HepG2 (cell line): ENCODE data around the gene TMTC3. TPM values are rescaled to one million over a fixed set of nuclear protein-coding genes. Genes with fewer than 3 reads are reported as not detected.
A peak's percentile ranks its signal among the peaks of the same experiment; 100 is the strongest.

ENCODE experiments used
- ATF3 ChIP-seq: sonication (generic); formaldehyde crosslinking; IDR thresholded peaks from 2 replicates; pipeline ENCODE4 v1.4.0; 2020; ENCODE audit warnings: missing genetic modification reagents
- DMAP1 ChIP-seq: IDR thresholded peaks from 2 replicates; pipeline ENCODE4 v1.6.1; 2016
- E2F1 ChIP-seq: sonication (generic); formaldehyde crosslinking; IDR thresholded peaks from 2 replicates; pipeline ENCODE4 v1.5.0; 2020; ENCODE audit warnings: missing genetic modification reagents
- ELF4 ChIP-seq: sonication (generic); formaldehyde crosslinking; IDR thresholded peaks from 2 replicates; pipeline ENCODE4 v1.5.0; 2020; ENCODE audit warnings: missing genetic modification reagents, mild to moderate bottlenecking, moderate library complexity, borderline replicate concordance
- EZH2 ChIP-seq: conservative IDR thresholded peaks from 2 replicates; pipeline ENCODE4 v1.6.1; 2012; ENCODE audit warnings: mild to moderate bottlenecking, low read depth, low read length, moderate library complexity
- HOXA3 ChIP-seq: sonication (generic); formaldehyde crosslinking; IDR thresholded peaks from 2 replicates; pipeline ENCODE4 v1.5.0; 2020; ENCODE audit warnings: missing genetic modification reagents
- KLF11 ChIP-seq: IDR thresholded peaks from 2 replicates; pipeline ENCODE4 v1.6.1; 2016; ENCODE audit warnings: missing compliant biosample characterization
- KLF15 ChIP-seq: sonication (generic); formaldehyde crosslinking; IDR thresholded peaks from 2 replicates; pipeline ENCODE4 v1.8.1; 2023; ENCODE audit warnings: borderline replicate concordance, mild to moderate bottlenecking, inconsistent platforms, missing genetic modification reagents, mixed read lengths
- PAWR ChIP-seq: sonication (generic); formaldehyde crosslinking; IDR thresholded peaks from 2 replicates; pipeline ENCODE4 v1.4.0; 2020; ENCODE audit warnings: missing genetic modification reagents, mild to moderate bottlenecking, borderline replicate concordance
- RNF219 ChIP-seq: sonication (generic); formaldehyde crosslinking; IDR thresholded peaks from 2 replicates; pipeline ENCODE4 v1.5.0; 2020; ENCODE audit warnings: mild to moderate bottlenecking, missing genetic modification reagents
- SMC3 ChIP-seq: IDR thresholded peaks from 2 replicates; pipeline ENCODE4 v1.6.1; 2011; ENCODE audit warnings: low read length, improper control_type of control experiment
- TEAD2 ChIP-seq: sonication (generic); formaldehyde crosslinking; IDR thresholded peaks from 2 replicates; pipeline ENCODE4 v1.9.0; 2021; ENCODE audit warnings: missing genetic modification reagents
- ZBTB20 ChIP-seq: sonication (generic); formaldehyde crosslinking; IDR thresholded peaks from 2 replicates; pipeline ENCODE4 v1.8.1; 2023; ENCODE audit warnings: missing genetic modification reagents, low read depth, mild to moderate bottlenecking, borderline replicate concordance
- ZFP36L1 ChIP-seq: sonication (generic); formaldehyde crosslinking; IDR thresholded peaks from 2 replicates; pipeline ENCODE4 v1.8.0; 2022; ENCODE audit warnings: mild to moderate bottlenecking, missing genetic modification reagents, moderate library complexity
- ZFP37 ChIP-seq: sonication (generic); formaldehyde crosslinking; IDR thresholded peaks from 2 replicates; pipeline ENCODE4 v1.4.0; 2020; ENCODE audit warnings: missing genetic modification reagents, borderline replicate concordance
- ZNF33B ChIP-seq: sonication (generic); formaldehyde crosslinking; IDR thresholded peaks from 2 replicates; pipeline ENCODE4 v1.5.1; 2020; ENCODE audit warnings: mild to moderate bottlenecking, missing genetic modification reagents
- ZNF501 ChIP-seq: sonication (generic); formaldehyde crosslinking; IDR thresholded peaks from 2 replicates; pipeline ENCODE4 v1.5.1; 2020; ENCODE audit warnings: mild to moderate bottlenecking, moderate library complexity, missing genetic modification reagents
- ZNF530 ChIP-seq: sonication (generic); formaldehyde crosslinking; IDR thresholded peaks from 2 replicates; pipeline ENCODE4 v1.5.0; 2020; ENCODE audit warnings: low read depth, mild to moderate bottlenecking, missing genetic modification reagents
- ZNF557 ChIP-seq: sonication (generic); formaldehyde crosslinking; IDR thresholded peaks from 2 replicates; pipeline ENCODE4 v1.4.0; 2020; ENCODE audit warnings: missing genetic modification reagents
- ZNF747 ChIP-seq: sonication (generic); formaldehyde crosslinking; IDR thresholded peaks from 2 replicates; pipeline ENCODE4 v1.8.1; 2023; ENCODE audit warnings: missing genetic modification reagents, mild to moderate bottlenecking, borderline replicate concordance
- ZNF768 ChIP-seq: sonication (generic); formaldehyde crosslinking; IDR thresholded peaks from 2 replicates; pipeline ENCODE4 v1.4.0; 2020; ENCODE audit warnings: missing genetic modification reagents
- ZNF780A ChIP-seq: sonication (generic); formaldehyde crosslinking; IDR thresholded peaks from 2 replicates; pipeline ENCODE4 v1.8.0; 2022; ENCODE audit warnings: mild to moderate bottlenecking, missing genetic modification reagents, moderate library complexity
- ZSCAN31 ChIP-seq: sonication (generic); formaldehyde crosslinking; IDR thresholded peaks from 2 replicates; pipeline ENCODE4 v1.5.0; 2020; ENCODE audit warnings: low read depth, mild to moderate bottlenecking, missing genetic modification reagents
- polyA plus RNA-seq, 8 experiments: library from polyadenylated mRNA; depleted of rRNA in 3 of 8; stranded (reverse) in 7 of 8; unstranded in 1 of 8; fragments of >200 nt; fragmentation: Illumina TruSeq in 4 of 8; extraction: Trizol in 4 of 8; gene quantifications; 2 replicates each; pipeline versions ENCODE4 v1.2.1 to v1.2.3, GENCODE V29; 2011 to 2016; ENCODE audit warnings: low read depth in 4 of 8, missing spikeins in 1 of 8, mixed read lengths in 1 of 8; ENCODE audit not compliant: insufficient read depth in 1 of 8
- total RNA-seq, 5 experiments: library from RNA; depleted of rRNA; stranded (reverse); fragments of >200 nt; fragmentation: Illumina TruSeq; extraction: Trizol; gene quantifications; 2 replicates each; pipeline ENCODE4 v1.2.3, GENCODE V29; 2016; ENCODE audit warnings: low read depth in 1 of 5
- TF ChIP-seq, protein P1 (sequence below): sonication (generic); formaldehyde crosslinking; IDR thresholded peaks from 2 replicates; pipeline ENCODE4 v1.9.0; 2021; ENCODE audit warnings: missing genetic modification reagents, borderline replicate concordance

The TMTC3 gene
- total and polyA plus RNA-seq, 2 of the 13 experiments (the other 11 are each of a cell fraction or from before 2014, with no cell fraction given): 6.3 to 22.5 TPM

- TF ChIP-seq E2F1 (no peak), KLF15 (CRISPR knock-in tag) (no peak), ZNF530 (CRISPR knock-in tag) (no peak), ELF4 (CRISPR knock-in tag) (no peak; the same call in 1 of the 2 replicates), ZNF780A (CRISPR knock-in tag) (no peak), ZNF501 (peak; percentile 90), HOXA3 (peak; percentile 43; the same call in 1 of the 2 replicates), TEAD2 (CRISPR knock-in tag) (no peak), SMC3 (no peak), EZH2 (no peak), ZNF557 (CRISPR knock-in tag) (0 out of 2 replicates have a peak, but pooled peaks have one; percentile 22), ZNF747 (CRISPR knock-in tag) (peak; percentile 23; the same call in 1 of the 2 replicates), KLF11 (no peak), ZNF768 (CRISPR knock-in tag) (0 out of 2 replicates have a peak, but pooled peaks have one; percentile 10), ZNF33B (CRISPR knock-in tag) (no peak; the same call in 1 of the 2 replicates), RNF219 (no peak), ZSCAN31 (CRISPR knock-in tag) (peak; percentile 41; the same call in 1 of the 2 replicates), PAWR (CRISPR knock-in tag) (no peak), DMAP1 (CRISPR knock-in tag) (peak; percentile 63; the same call in 1 of the 2 replicates), ZFP36L1 (CRISPR knock-in tag) (no peak), ZBTB20 (0 out of 2 replicates have a peak, but pooled peaks have one; percentile 57), ATF3 (no peak), ZFP37 (CRISPR knock-in tag) (no peak)
- TF ChIP-seq, protein P1, sequence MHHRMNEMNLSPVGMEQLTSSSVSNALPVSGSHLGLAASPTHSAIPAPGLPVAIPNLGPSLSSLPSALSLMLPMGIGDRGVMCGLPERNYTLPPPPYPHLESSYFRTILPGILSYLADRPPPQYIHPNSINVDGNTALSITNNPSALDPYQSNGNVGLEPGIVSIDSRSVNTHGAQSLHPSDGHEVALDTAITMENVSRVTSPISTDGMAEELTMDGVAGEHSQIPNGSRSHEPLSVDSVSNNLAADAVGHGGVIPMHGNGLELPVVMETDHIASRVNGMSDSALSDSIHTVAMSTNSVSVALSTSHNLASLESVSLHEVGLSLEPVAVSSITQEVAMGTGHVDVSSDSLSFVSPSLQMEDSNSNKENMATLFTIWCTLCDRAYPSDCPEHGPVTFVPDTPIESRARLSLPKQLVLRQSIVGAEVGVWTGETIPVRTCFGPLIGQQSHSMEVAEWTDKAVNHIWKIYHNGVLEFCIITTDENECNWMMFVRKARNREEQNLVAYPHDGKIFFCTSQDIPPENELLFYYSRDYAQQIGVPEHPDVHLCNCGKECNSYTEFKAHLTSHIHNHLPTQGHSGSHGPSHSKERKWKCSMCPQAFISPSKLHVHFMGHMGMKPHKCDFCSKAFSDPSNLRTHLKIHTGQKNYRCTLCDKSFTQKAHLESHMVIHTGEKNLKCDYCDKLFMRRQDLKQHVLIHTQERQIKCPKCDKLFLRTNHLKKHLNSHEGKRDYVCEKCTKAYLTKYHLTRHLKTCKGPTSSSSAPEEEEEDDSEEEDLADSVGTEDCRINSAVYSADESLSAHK (CRISPR knock-in tag): no peak
These were observed at the start of gene TMTC3, which contains the start of gene CEP290 (continued) for GRCh38 chr12:88141774-88142609.
